GM19240 (cell line): ENCODE results near the gene PPM1N.

ENCODE experiments used
- DNase-seq: peaks from one replicate; pipeline ENCODE4 v3.0.0; 2011; ENCODE audit warnings: low spot score; ENCODE audit not compliant: insufficient read length

Gene PPM1N

DNA sequence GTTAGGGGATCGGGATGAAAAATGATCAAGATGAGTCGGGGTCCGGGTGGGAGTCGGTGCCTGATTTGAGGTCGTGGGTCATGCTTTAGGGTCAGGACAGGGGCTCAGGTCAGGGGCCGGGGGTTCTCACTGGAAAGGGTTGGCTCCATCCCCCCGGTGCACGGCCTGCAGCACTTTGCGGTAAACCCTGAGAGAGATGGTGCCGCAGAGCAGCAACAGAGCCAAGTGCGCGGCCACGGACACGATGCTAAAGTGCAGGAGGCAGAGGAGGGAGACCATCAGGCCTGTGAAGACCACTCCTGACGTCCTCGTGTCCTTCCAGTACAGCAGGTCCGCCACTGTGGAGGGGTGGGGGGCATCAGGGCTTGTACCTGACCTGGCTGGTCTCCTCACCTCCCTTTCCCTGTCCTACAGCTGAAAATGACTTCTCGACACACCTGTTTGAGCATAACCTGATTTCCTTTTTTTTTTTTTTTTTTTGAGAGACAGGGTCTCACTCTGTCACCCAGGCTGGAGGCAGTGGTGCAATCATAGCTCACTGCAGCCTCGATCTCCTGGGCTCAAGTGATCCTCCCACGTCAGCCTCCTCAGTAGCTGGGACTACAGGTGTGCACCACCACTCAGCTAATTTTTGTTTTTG is 8.9 kb upstream of the PPM1N start:
- no peak for DNase-seq

DNA sequence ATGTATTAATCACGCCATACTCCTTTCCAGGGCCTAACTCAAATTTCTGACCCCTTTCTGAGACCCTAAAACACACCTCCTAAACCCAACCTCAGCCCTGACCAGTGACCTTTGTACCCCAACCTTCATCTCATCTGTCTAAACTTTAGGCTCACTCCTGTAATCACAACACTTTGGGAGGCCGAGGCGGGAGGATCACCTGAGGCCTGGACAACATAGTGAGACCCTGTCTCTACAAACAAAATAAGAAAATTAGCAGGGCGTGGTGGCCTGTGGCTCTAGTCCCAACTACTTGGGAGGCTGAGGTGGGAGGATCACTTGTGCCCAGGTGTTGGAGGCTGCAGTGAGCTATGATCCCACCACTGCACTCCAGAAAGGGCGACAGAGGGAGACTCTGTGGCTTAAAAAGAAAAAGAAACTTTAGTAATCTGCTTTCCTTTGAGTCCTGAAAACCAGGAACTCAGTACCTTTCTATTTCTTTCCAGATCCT is 6.1 kb upstream of the PPM1N start:
- DNase-seq, result no peak

DNA sequence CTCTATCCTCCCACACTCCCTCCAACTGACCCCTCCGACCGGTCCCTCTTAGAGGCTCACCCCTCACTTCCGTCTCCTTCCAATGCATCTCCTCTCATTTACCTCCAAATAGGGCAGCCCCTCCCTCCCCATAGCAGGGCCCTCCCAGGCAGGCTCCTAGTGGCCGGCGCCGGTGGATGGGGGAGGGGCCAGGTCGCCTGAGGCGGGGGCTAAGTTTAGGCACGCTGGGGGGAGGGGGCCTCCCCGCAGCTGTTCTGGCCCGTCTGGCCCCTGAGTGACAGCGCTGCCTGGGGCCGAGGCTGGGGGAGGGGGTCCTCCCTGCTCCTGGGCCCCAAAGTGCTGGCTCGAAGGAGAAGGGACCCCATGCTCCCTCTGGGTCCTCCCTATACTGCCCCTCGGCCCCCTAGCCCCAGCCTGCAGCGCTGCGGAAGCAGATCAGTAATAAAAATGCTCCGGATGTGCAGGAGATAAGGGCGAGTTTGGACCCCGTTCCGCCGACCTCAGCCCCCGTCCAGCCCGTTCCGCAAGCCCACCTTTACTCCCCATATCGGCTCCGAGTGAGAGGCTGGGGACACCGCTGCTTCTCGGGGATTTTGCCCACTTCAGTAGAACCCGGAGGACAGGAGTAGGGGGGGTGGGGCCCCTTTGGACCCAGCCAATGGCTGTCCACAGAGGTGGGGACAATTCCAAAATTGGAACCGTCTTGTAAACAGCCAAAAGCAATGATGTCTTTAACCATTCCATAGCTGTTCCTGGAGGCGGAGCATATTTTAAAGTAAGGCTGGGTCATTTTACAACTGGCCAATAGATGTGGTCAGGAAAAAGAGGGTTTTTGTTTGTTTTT is 5.4 kb upstream of the PPM1N start:
- DNase-seq, result no peak

DNA sequence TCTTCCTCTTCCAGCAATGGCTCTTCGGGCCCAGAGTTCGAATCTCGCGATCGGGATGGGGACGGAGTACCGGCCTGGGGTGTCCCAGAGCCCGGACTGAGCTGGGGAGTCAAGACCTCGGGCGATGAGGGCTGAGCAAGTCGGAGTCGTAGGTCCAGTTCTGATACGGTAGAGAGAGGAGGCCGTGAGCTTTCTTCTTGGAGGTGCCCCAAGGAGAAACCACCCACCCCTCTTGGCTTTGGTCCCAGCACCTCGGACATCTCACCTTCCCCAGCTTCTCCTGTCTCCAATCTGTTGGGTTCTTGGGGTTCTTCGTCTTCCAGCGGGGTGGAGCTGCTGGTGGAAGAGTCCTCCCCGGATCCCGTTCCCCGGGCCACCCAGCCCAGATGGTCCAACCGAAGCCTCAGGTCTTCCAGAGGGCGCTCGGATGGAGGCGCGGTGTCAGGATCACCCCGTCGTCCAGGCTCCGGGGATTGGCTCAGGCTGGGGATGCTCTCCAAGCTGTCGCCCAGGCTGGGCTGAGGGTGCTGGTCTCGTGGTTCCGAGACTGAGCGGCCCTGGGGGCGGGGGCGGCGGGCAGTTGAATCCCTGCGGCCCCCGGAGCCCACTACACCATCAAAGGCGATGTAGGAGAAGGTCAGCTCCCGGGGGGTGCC is 3.9 kb upstream of the PPM1N start:
- DNase-seq, result no peak

DNA sequence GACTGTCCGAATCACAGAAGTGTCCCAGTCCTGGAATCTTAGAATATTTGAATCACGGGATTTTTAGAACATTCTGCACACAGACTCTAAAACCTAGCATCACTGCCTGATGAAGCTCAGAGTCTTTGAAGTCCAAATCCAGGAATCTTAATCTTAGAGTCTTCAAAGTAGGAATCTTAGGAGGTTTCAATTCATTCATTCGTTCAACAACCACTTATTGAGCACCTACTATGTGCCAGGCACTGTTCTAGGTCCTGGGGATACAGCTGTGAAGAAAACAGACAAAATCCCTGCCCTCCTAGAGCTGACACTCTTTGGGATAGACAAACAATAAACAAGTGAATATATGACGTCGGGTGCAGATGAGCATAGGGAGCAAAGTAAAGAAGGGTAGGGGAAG is 3.1 kb upstream of the PPM1N start:
- no peak for DNase-seq

DNA sequence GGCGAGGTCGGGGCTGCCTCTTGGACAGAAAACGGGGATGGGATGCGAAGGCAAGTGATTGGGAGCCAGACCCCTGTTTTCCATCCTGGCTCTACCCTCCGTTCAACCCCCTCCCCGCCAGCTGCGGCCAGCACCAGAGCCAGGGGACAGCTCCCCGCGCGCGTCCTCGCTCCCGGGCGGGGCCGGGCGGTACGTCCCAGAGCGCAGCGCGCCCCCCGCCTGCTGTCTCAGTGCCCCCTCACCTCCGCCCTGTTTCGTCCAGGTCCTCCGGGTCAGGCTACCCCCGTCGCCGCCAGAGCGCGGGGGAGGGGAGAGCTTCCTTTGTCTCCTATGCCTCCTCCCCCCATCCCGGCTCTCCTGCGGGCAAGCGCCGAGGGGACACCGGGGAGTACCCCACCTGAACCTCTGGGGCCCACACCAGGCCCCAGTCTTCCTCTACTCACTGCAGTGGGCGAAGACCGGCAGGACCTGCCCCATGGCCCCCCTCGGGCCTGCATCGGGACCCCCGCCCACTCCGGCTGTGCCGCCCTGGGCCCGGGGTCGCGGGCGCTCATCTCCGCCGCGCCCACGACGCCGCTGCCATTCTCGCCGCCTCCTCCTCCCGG is 1.8 kb upstream of the PPM1N start:
- no peak for DNase-seq

DNA sequence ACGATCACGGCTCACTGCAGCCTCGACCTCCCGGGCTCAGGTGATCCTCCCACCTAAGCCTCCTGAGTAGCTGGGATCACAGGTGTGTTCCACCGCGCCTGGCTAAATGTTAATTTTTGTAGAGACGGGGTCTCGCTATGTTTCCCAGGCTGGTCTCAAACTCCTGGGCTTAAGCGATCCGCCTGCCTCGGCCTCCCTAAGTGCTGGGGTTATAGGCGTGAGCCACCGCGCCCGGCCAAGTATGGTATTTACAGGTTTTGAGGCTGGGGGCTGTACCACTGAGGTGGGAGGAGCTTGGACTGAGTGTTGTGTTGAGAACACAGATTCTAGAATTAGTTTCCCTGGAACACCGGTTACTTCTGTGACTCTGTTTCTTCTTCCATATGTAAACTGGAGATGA is 452 bp upstream of the PPM1N start:
- no peak for DNase-seq

DNA sequence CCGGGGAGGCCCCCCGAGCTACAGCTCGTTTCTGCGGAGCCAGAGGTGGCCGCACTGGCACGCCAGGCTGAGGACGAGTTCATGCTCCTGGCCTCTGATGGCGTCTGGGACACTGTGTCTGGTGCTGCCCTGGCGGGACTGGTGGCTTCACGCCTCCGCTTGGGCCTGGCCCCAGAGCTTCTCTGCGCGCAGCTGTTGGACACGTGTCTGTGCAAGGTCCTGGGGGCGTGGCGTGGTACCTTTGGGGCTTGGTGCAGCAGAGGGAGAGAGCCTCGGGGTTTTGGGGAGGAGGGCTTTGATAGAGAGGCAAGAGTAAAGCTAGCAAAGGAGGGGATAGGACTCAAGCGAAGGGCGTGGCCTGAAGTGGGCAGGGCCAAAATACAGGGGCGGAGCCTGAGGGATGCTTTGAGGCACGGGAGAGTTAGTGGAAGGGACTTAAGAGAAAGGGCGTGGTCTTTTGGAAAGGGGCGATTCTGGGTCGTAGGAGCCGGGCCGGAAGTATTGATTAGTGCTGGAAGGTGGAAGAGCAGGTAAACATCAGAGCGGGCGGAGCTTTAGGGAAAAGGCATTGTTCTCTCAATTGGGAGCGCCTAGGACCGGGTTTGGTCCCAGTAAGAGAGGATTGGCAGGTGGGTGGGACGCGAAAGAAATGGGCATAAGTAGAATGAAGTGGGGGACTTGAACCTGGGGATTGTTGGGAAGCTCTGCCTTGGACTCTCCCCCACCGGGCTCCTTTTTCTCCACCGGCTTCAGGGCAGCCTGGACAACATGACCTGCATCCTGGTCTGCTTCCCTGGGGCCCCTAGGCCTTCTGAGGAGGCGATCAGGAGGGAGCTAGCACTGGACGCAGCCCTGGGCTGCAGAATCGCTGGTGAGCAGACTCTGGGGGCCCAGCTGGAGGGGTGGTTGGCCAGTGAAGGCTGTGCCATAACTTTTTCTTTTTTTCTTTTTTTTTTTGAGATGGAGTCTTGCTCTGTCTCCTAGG is 1.2 kb downstream of the PPM1N start:
- no peak for DNase-seq

DNA sequence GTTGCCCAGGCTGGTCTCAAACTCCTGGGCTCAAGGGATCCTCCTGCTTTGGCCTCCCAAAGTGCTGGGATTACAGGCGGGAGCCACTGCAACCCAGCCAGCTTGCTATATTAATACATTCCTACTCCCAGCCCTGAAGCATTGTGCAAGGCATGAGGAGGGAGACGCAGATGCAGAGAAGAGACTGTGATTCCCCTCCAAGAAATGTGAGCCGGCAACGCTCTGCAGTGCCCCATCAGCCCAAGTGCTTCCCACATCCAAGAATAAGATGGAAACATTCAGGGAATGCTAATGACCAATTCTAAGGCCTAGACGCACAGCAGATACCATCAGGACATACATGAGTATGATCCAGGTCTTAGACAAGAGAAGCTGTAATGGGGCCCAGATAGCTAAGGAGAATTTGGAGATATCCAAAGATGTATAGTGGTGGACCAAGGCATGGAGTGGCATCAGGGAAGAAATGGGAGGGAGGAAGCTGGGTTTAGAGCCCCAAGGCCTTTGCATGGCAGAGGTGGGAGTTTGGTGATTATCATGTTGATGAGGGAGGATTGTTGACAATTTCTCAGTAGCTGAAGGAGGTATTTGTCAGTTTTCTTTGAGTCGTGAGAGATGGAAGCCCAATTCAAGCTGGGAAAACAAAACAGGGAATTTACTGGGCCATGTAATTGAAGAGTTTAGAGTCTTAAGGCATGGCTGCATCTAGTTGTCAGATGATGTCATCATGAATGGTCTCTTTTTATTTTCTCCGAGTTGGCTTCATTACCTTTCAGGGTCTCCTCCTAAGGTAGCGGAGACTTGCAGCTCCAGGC is 2.9 kb downstream of the PPM1N start:
- no peak for DNase-seq

DNA sequence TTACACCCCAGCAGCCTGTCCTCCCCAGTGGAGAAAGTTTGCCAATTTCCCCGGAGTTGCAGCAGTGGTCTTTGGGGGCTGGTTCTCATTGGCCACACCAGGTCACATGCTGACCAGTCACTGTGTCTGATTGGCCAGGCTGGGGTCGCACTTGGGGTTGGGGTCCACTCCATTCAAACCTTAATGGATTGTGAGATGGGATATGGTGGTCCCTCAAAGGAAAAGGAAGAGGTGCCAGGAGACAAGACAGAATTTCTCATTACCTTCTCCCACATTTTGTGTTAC is 3.4 kb downstream of the PPM1N start:
- no peak for DNase-seq

DNA sequence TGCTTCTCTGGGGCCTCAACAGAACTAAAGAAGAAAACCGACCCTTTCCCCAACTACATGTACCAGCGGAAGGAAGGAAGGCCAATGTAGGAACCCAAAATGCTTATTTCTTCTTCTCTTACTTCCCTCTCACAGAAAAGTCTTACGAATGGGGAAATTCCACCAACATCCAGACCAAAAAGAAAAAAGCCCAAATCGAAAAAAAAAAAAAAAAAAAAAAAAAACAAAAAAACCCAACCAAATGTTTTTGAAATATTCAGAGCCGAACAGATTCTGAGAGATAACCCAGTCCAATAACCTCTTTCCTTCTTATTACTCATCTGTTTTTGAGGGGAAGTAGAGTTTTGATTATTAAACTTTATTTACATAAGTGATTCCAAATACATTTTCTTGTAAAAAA is 3.9 kb downstream of the PPM1N start:
- no peak for DNase-seq

DNA sequence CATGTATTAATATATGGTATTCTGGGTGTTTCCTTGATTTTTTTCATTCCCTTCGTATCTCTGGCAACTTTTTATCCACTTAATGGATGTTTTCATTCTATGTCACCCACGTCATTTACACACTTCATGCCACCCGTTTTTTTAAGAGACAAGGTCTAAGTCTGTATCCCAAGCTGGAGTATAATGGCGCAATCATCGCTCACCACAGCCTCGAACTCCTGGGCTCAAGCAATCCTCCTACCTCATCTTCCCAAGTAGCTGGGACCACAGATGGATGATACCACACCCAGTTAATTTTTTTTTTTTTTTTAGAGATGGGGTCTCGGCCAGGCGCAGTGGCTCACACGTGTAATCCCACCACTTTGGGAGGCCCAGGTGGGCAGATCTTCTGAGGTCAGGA is 5.7 kb downstream of the PPM1N start:
- no peak for DNase-seq

DNA sequence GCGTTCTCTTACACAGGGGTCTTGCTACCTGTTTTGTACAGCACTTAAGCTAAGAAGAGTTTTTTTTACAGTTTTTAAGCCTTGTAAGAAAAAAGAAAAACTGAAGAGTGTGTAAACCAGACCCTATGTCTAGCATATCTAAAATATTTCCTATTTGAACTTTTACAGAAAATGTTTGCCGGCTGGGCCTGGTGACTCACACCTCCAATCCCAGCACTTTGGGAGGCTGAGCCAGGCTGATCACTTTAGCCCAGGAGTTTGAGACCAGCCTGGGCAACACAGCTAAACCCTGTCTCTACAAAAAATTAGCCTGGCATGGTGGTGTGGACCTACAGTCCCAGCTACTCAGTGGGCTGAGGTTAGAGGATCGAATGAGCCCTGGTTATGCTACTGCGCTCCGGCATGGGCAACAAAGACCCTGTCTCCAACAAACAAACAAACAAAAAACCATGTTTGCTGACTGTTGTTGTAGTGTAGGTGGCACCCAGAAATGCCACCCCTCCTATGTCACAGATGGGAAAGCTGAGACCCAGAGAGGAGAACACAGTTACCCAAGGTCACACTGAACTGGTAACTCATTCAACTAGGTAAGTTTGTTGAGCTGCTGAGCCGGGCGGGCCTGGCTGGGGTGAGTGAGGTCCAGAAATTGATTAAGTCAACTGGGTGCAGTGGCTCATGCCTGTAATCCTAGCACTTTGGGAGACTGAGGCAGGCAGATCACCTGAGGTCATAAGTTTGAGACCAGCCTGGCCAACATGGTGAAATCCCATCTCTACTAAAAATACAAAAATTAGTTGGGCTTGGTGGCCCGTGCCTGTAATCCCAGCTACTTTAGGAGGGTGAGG is 7.1 kb downstream of the PPM1N start:
- no peak for DNase-seq

DNA sequence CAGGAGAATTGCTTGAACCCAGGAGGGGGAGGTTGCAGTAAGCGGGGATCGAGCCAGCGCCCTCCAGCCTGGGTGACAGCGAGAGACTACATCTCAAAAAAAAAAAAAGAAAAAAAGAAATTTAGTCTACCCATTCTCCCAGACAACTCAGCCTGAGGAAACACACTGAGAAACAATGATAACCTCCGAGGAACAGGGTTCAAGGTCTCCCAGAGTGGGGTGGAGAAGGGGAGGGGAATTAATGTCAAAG is 7.7 kb downstream of the PPM1N start:
- no peak for DNase-seq

DNA sequence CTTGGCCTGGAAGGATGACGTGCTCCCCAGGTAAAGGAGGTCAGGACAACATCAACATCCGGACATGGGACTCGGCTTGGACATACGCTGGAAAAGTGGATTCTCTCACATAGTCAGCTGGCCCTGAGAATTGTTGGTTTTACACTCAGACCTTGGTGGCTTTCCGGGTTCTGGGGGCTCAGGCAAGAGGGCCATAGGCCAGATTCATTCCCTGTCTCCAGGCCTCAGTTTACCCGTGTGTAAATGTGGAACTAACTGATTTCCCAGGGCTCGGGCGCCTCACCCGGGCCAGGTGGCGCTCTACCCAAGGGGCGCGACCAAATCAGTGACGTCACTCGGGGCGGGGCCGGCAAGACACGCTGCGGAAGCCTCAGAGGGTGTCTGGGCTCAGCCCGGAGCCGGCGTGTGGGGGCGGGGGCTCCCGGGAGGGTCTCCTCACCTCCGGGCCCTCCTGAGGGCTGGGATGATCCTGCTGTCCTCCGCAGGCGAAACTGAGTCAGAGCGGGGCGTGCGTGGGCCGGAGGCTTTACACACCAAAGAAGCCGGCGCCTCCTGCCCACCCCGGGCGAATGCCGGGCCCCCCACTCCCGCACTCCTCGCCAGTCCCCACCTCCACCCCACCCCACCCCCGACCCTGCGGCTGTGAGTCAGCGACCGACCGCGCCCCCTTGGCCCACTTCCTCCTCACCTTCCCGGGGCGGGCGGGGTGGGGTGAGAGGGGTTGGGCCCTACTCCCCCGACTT is 8.2 kb downstream of the PPM1N start:
- peak; percentile 88 for DNase-seq

DNA sequence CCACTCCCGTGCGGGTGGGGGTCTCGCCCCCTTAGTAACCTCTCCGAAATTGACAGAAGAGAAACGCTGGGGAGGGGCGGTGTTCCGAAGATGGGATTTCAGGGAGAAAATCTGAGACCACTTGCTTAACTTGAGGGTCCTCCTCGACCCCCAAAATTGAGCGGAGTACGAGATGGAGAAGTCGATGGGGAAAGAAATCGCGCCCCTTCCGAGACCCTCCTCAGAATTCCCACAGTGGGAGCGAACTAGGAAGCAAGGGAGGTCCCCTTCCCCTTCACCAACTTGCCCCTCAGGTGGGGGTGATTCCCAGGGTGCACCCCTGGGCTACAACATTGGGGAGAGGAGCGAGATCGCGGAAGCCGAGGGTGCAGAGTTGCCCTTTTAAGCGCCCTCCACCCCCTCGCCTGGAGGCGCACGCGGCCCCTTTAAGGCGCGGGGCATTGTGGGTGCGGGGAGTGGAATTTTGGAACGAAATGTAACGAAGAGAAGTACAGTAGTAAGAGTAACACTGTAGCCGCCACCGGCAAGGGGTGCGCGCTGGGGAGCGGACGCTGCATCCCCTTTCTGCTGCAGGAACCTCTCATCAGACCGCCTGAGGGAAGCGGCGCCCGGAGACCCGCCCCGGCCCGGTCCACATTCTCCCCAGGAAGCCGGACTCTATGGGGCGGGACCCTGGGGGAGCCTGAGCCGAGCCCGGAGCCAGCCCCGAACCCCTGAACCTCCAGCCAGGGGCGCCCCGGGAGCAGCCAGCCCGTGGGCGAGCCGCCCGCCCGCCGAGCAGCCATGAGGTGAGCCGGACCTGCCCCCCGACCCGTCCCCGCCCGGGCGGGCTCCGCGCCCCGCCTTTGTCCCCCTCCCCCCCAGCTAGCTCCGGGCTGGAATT is 9.0 kb downstream of the PPM1N start, which contains the start of gene VASP:
VASP (plus strand) TSS at position 491 of the 883 bp plus-strand sequence; CDS start at position 784, 293 bp downstream.
- no peak for DNase-seq

DNA sequence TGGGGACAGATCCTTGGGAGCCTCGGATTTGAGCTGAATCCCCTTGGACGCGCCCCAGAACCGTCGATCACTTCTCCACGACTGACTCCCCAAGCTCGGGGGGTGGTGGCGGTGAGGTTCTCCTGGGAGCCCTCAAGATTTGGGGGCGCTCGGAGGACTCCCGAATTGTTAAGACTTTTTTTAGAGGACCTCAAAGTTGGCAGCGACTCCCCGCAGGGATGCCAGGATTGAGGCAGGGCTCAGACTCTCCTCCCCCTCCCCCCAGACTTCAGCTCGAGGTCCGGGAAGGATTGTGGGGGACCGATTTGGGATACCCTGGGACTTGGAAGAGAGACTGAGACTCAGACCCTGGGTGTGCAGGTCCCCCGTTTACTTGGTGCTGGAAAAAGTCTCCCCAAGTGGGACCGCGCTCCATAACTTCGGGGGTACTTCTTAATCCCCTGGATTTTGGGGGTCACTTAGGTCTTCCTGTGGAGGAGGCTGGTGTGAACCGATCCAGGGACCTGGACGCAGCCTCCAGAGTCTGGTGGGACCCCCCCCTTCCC is 9.7 kb downstream of the PPM1N start:
- no peak for DNase-seq
